Kidney tubule cell (primary cell): ENCODE results near the gene MCM10.

Experiments used
- DNase-seq: peaks from one replicate; pipeline ENCODE4 v3.0.0-alpha.2; 2018; ENCODE audit warnings: low spot score

The MCM10 gene

DNA sequence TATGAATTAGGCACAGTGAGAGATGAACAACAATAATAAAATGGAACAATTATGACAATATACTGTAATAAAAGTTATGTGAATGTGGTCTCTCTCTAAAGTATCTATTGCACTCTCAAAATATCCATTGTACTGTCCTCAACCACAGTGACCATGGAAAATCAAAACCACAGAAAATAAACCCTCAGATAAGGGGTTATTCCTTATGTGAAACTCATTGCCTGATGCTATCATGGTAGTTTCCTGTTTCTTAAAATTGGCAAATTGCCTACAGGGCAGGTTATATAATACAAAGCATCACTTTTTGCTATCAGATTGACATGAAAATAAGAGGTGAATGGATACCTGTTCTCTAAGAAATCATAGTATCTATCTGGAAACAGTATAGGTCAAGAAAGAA is 3.8 kb downstream of the MCM10 start:
- no peak for DNase-seq

DNA sequence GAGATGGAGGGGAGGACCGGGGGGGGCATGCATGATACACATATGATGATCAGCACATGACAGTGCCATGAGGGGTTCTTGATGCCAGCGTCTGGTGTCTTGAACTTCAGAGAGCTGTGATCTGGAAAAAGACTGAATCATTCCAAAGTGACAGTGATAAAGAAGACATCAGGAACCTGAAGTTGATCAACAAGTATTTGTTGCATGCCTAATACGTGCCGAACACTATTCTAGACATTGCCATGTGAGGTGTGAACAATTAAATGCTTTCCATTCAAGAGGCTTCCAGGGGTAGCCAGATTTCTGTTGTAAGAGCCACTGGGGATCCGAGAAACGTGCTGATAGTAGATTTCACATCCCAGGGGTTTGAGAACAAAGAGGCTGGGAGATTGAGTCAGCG is 6.2 kb downstream of the MCM10 start:
- no peak for DNase-seq

DNA sequence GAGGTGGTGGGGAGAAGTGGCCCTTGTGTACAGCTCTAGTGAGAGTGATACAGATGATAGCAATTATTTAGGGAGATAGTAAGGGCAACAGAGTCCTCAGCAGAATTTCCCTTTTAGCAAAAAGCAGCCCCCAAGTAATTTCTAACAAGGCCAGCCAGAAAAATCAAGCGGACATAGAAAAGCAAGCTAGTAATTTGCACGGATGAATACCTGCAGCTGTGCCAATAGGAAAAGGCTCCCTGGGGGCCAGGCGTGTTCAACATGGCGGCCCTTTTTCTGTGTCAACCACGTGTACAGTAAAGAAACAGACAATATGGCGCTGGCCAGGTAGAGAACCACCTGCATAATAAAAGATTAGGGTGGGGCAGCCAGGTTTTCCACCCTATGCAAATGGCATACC is 7.4 kb downstream of the MCM10 start:
- no peak for DNase-seq

DNA sequence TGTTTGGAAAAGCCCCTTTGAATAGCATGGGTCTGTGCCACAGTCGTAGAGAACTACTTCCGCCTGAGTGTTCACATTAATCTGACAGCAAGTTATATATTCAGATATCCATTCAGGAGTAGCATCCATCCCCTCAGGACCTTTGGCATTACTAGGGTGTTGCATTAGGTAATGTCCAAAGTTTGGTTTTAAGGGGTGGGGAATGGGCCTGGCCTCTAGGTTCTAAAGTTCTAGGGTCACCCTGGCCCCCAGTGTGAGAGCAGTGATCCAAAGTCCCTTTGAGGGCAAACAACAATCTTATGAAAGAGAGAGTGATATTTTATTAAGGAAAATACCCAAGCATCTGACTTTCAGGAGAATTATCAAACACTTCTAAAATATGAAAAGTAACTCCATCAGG is 12.3 kb downstream of the MCM10 start:
- DNase-seq, result no peak

DNA sequence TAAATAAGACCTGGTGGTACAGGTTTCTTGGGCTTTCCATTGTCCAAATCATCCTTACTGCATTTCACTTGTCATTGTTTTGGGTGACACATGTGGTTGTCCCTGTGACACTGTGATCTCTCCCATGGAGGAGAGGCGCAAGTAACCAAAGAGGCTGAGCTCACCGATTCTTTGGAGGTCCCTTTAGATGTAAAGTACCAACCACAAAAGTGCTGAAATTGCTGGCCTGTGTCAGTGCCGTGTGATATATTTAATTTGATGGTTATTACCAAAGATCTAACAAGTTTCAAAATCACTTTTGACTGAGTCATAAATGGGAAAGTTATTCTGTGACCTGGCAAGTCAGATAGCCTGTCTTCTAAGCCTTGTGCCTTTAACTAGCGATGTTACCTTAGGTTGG is 19.4 kb downstream of the MCM10 start:
- no peak for DNase-seq

DNA sequence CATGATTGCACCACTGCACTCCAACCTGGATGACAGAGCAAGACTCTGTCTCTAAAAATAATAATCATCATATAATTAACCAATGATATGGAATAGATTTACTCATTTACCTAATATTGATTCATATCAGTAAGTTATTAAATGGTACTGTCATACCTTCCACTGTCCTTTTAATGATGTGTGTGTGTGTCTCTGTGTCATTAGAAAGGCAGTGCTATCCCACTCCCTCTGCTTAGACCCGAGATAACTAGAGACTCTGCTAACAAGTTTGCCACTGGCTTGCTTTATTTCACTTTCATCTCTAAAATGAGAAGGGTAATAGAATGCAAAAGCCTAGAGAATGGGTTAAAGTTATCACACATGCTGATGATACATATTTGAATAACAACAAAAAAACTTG is 21.1 kb downstream of the MCM10 start:
- DNase-seq, result no peak

DNA sequence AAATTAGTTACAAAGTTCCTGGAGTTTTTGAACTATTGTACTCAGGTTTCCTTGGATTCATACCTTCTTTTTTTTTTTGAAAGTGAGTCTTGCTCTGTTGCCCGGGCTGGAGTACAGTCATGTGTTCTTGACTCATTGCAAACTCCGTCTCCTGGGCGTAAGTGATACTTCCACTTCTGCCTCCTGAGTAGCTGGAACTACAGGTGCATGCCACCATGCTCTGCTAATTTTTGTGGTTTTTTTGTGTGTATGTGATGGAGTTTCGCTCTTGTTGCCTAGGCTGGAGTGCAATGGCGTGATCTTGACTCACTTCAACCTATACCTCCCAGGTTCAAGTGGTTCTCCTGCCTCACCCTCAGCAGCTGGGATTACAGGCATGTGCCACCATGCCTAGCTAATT is 22.3 kb downstream of the MCM10 start:
- DNase-seq, result peak; percentile 57

DNA sequence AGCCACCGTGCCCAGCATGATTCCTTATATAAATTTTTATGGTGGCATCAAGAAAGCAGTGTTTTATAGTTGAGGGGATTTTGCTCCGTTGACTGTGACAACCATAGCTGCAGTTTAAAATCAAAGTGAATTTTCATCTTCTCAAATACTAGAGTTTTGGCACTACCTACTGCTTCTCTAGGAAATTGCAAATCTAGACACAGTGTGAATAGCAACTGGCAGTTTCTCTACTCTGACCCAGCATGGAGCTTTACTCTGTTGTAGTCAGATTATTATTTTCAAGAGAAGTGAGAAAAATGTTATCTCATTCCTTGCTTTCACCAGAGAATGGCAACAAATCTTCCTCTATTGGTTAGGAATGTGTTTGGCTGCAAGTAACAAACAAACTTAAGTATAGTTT is 22.9 kb downstream of the MCM10 start:
- DNase-seq, result no peak

DNA sequence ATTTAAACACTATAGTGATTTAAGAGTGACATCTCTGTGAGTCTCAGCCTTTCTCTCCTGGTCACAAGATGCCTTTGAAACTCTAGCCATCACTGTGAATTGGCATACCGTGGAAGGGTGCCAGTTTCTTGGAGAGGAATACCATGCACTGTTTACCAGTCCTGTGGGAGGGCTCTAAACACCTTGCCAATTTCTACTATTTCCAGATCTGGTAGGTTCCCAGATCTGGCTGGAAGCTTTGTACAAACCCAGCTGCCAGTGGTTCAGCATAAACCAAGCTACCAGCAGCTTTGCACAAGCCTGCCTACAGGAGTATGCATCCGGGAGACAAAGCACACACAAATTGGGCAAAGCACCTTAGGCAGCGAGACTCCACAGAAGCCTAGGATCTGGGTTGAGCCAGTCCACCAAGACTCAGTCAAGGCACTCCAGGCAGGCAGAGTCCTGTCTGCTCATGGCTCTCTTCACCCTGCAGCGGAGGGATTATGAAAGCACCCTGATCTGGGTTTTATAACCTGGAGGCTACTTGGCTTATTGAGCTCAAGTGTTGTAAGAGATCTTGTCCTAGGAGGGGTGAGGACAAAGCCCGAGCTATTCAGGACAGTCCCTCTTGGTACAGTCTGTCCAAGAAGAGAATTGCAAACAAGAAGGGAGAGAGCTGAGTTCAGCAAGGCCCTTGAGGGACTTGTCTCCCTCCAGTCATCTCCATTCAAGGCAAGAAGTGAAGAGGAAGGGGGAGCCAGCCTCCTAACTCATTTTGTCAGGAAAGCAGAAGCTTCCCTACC is 23.6 kb downstream of the MCM10 start:
- no peak for DNase-seq

DNA sequence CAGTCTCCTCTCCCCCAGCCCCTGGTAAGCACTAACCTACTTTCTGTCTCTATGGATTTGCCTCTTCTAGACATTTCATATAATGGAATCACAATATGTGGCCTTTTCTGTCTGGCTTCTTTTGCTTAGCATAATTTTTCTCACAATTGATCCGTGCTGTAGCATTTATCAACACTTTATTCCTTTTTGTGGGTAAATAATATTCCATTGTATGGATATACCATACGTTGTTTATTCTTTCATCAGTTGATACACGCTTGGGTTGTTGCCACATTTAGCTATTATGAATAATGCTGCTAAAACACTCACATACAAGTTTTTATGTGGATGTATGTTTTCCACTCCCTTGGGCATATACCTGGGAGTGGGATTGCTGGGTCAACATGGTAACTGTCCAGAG is 25.8 kb downstream of the MCM10 start:
- DNase-seq, result no peak

DNA sequence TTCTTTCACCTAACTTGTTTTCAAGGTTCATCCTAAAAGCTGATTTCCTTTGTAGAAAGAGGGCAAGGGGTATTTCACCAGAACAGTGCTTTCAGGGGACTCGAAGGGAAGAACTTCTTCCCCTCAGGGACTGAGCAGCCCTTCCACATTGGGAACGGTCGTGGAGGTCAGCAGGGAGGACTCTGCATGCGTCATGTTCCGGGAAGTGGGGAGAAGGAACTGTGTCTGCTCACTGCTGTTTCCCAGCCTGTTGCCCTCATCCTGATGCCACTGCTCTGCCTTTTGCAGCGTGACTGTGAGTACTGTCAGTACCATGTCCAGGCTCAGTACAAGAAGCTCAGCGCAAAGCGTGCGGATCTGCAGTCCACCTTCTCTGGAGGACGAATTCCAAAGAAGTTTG is 27.2 kb downstream of the MCM10 start:
- DNase-seq, result no peak

DNA sequence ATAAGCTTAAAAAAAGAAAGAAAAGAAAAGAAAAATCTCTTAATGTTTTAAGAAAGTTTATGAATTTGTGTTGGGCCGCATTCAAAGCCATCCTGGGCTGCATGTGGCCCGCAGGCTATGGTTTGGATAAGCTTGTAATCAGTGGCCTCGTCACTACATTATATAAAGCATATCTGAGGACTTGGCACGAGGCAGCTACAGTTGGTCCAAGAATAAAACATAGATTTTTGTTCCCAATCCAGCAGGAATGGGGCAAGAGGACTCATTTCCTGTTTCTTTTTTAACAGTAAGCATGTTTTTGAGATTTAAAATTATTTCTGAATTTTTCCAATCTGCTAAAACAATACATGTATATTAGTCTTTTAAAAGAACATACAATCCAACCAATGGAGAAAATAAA is 28.6 kb downstream of the MCM10 start:
- no peak for DNase-seq

DNA sequence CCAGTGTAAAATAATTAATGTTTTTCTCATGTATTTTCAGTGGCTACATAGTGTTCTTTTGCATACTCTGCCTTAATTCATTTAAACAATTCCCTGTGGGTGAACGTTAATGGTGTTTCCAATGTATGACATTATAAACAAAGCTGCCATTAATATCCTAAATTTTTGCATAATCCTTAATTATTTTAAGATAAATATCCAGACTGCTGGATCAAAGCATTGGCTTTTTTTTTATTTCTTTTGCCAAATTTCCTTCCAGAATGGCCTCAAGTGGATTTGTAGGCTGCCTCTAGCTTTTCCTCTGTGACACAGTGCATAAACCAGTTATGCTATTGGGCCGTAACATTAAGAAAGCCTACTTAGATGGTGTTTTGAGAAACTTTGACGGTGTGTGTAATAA is 29.5 kb downstream of the MCM10 start:
- no peak for DNase-seq

DNA sequence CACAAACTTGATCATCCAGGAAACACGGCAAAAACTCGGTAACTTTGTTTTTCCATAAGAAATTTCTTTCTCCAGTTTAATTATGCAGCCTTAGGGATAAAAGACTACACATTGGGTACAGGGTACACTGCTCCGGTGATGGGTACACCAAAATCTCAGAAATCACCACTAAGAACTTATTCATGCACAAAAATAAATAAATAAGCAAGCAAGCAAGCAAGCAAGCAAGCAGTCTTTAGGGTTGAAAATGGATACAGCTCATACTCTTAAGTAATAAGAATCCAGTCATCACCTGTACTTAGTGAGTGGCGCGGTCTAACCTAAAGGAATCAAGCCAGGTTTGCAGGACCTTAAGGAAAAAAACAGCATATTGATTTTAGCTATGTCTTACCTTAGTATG is 30.0 kb downstream of the MCM10 start:
- no peak for DNase-seq

DNA sequence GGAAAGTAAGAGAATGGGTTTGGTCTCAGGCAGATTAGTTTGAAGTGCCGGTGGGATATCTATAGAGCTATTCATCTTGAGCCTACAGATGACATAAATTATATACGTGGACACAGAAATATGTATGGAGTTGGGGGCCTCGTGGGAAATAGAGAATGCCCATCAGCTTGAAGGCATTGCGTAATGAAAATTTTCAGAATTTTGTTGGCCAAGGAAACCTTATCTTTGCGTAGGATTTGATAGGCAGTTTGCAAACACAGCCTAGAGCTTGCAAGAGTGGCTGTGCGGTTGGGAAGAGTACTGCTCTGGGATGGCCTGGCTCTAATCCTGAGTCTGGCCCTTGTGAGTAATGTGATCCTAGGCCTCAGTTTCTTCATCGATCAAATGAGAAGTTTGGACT is 32.3 kb downstream of the MCM10 start:
- DNase-seq, result no peak

DNA sequence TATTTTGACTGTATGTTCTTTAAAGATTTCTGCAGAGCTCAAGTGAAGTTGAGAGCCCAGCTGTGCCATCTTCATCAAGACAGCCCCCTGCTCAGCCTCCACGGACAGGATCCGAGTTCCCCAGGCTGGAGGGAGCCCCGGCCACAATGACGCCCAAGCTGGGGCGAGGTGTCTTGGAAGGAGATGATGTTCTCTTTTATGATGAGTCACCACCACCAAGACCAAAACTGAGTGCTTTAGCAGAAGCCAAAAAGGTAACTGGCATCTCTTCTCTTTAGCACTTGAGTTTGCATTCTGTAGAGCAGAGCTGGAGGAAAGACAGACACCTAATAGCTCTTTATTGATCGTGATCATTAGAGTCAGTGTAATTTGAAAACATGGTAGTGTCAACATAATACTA is 33.7 kb downstream of the MCM10 start:
- DNase-seq, result no peak

DNA sequence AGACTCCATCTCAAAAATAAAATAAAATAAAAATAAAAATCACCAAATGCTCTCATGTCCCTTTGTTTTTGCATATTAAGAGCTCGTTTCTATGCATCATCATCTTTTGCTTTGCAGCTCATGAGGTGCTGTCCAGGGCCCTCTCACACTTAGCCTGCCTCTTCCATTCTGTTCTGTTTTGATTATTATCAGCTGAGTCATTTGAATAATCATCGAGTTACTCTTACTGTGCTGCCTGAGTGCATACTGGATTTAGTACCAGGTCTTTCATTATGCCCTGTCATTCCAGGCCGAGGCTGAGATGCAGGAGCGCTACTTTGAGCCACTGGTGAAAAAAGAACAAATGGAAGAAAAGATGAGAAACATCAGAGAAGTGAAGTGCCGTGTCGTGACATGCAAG is 39.8 kb downstream of the MCM10 start:
- no peak for DNase-seq

DNA sequence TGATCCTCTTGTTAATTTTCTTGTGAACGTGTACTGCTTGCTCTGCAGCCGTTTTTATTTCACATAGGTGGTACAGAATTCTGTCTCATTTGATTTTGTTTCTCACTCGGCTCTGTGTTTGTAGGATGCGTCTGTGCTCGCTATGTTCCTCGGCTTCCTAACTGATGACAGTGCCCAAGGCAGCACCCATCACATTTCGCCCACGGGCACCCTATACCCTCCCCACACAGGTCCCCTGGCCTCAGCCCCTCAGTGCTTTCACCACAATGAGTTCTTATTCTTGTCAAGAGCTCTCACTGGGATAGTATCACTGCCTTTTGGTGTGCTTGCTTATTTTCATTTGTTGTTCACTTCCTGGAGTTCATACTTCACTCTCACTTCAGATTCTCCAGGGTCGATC is 44.7 kb downstream of the MCM10 start:
- DNase-seq, result no peak

DNA sequence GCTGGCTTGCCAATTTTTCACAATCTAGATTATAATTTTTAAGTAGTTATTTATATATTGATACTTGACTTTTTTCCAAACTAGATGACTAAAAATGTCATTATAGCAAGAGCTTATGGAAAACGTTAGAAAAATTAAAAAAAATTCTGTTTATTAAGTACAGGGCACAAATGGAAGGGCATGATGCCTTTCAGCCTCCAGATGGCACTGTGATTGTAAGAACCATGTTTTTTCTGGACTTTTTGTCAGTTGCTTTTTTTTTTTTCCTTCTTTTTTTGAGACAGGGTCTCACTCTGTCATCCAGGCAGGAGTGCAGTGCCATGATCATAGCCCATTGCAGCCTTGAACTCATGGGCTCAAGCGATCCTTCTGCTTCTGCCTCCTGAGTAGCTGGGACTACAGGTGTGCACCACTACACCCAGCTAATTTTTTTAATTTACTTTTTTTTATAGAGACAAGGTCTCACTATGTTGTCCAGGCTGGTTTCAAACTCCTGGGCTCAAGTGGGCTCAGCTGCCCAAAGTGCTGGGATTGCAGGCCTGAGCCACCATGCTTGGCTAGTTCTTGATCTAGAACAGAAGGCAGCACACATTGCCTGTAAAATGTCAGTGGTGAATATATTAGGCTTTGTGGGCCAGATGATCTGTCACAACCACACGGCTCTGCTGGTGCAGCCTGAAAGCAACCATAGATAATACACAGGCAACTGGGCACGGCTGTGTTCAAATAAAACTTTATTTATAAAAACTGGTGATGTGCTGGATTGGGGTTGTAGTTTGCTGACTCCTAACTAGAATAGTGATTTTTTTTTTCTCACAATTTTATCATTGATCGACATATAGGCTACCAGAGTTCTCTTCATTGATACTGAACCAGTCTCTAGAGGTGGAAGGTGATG is 45.4 kb downstream of the MCM10 start:
- DNase-seq, result peak; percentile 30

DNA sequence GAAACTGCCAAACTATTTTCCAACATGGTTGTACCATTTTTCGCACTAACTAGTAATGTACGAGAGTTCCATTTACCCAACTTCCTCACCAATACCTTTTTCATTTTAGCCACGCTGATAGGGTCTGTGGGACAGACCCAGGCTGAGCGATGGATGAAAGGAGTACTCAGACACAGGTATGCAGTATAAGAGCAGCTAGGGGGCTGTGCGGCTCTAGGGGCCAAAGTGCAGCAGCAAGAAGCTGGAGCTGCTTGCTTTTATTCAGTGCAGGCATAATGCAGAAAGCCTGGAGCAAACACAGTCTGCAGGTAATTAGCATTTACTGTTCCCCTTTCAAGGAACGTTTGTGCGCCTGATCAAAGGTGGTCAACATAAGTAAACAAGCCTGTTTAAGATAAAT is 51.8 kb downstream of the MCM10 start:
- DNase-seq, result no peak

DNA sequence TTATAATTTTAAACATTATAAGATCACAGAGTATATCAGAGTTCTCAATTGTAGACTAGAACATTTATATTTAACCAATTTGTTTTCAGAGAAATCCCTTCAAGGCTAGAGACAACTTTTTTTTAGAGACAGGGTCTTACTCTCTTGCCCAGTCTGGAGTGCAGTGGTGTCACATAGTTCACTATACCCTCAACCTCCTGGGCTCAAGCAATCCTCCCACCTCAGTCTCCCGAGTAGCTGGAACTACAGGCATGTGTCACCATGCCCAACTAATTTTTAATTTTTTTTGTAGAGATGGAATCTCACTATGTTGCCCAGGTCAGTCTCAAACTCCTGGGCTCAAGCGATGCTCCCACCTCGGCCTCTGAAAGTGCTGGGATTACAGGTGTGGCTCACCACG is 57.5 kb downstream of the MCM10 start:
- no peak for DNase-seq

DNA sequence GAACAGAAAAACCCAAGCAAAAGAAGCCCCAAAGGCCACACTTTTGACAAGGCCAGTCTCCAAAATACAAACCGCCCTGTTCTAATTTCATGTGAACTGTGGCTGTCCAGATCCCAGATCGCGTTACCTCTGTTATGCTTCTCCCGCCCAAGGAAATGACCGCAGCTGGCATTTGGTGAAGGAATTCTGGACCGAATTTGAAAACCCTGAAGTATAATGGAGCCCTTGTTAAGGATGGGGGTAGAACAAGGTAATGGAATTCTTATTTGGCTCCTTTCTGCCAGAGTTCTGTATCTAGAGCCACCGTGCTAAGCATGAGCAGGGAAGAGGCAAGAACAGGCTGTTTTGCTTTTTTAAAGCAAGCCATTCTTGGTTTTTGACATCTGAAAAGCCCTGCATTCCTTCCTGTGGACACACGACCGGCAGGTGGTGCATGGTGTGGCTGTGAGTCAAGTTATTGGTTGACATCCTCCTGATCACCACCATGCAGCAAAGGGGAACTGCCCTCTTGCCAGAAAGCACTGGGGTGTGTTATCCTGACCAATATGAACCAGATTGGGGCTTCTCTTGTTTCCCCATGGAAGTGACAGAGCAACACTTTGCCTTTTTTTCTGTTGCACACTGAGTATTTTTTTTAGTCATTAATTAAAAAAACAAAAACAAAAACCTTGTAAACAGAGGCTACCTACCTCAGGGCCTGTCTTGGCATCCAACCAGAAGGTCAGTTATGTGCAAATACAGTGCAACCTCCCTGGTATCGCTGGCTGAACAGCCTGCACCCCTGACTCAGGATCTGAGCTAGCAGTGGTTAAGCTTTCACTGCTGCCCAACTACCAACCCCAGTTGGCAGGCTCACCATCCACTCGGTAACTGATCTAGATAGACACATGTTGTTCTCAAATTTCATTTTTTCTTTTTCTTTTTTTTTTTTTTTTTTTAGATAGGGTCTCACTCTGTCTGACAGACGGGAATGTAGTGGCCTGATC is 58.6 kb downstream of the MCM10 start:
- DNase-seq, result peak; percentile 78
